CD1c-positive myeloid dendritic cell (primary cell): ENCODE data around the gene CEP97.

Experiments used
- DNase-seq: peaks from one replicate; pipeline ENCODE4 v3.0.0-alpha.2; 2016; ENCODE audit errors: extremely low spot score

Gene CEP97

GRCh38 chr3:101778385-101779046 lies 54.1 kb downstream of the CEP97 start:
- peak; percentile 47 for DNase-seq

GRCh38 chr3:101779047-101779821 lies 54.8 kb downstream of the CEP97 start, which contains the start of gene NXPE3:
TSS of gene NXPE3 (plus strand) at chr3:101779211. CDS start at chr3:101785597, 6,386 bp downstream.
- DNase-seq = peak; percentile 93

GRCh38 chr3:101779822-101780381 lies 55.5 kb downstream of the CEP97 start:
- DNase-seq = no peak

- peak; percentile 5 for DNase-seq
These were observed 56.2 kb downstream of the CEP97 start for GRCh38 chr3:101780661-101781060.

GRCh38 chr3:101781166-101781565 lies 56.8 kb downstream of the CEP97 start:
- no peak for DNase-seq

GRCh38 chr3:101784855-101785613 lies 60.6 kb downstream of the CEP97 start:
- peak; percentile 76 for DNase-seq

GRCh38 chr3:101791778-101792177 lies 67.4 kb downstream of the CEP97 start:
- peak; percentile 29 for DNase-seq

GRCh38 chr3:101796077-101796680 lies 71.8 kb downstream of the CEP97 start:
- DNase-seq = no peak

- no peak for DNase-seq
These were observed 76.8 kb downstream of the CEP97 start for GRCh38 chr3:101801174-101801573.

GRCh38 chr3:101802179-101802578 lies 77.8 kb downstream of the CEP97 start:
- DNase-seq = no peak

- DNase-seq = peak; percentile 84
These were observed 78.9 kb downstream of the CEP97 start for GRCh38 chr3:101803173-101803782.

GRCh38 chr3:101803939-101804338 lies 79.5 kb downstream of the CEP97 start:
- DNase-seq = no peak

GRCh38 chr3:101806491-101806890 lies 82.1 kb downstream of the CEP97 start:
- no peak for DNase-seq

GRCh38 chr3:101807888-101808287 lies 83.5 kb downstream of the CEP97 start:
- DNase-seq = no peak

GRCh38 chr3:101809178-101810021 lies 85.0 kb downstream of the CEP97 start:
- peak; percentile 65 for DNase-seq

- peak; percentile 6 for DNase-seq
These were observed 85.6 kb downstream of the CEP97 start for GRCh38 chr3:101810022-101810418.

GRCh38 chr3:101811875-101812274 lies 87.5 kb downstream of the CEP97 start:
- no peak for DNase-seq

GRCh38 chr3:101812895-101813294 lies 88.5 kb downstream of the CEP97 start:
- DNase-seq = no peak

GRCh38 chr3:101813817-101814440 lies 89.5 kb downstream of the CEP97 start:
- peak; percentile 65 for DNase-seq

- no peak for DNase-seq
These were observed 90.4 kb downstream of the CEP97 start for GRCh38 chr3:101814835-101815234.
